Raji (cell line): ENCODE data around the gene HHAT.
A peak's percentile ranks its signal among the peaks of the same experiment; 100 is the strongest.

Experiments
- POLR2A ChIP-seq: IDR thresholded peaks from 2 replicates; pipeline ENCODE4 v1.6.1; 2011; ENCODE audit warnings: low read depth, low read length, control low read depth; ENCODE audit not compliant: insufficient read depth

Gene HHAT

GRCh38 chr1:210328746-210329503, at the start of gene HHAT:
Gene HHAT, plus strand, starts transcription at chr1:210328902. Its CDS starts 20,074 bp downstream, at chr1:210348976.
- peak; percentile 48 for TF ChIP-seq POLR2A

DNA sequence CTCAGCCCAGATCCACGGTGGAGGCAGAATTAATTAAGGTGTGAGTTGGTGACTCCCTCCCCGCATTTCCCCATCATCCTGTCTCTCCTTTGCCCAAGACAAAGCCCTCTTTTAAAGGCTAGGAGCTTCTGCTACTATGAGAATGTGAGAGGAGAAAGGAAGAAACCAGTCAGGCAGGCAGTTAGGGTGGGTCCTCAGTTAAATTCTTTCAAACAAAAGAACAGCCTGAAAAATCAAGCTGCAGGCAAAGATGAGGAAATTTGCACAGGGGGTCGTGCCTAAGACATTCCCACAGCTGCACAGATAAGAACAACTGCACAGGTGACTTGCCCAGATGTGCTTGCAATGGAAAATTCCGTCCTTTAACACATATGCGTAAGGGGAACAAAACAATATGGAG, 48.5 kb upstream of the HHAT start:
- TF ChIP-seq POLR2A, result no peak

GRCh38 chr1:210288116-210288515, 40.6 kb upstream of the HHAT start:
- TF ChIP-seq POLR2A, result no peak

DNA sequence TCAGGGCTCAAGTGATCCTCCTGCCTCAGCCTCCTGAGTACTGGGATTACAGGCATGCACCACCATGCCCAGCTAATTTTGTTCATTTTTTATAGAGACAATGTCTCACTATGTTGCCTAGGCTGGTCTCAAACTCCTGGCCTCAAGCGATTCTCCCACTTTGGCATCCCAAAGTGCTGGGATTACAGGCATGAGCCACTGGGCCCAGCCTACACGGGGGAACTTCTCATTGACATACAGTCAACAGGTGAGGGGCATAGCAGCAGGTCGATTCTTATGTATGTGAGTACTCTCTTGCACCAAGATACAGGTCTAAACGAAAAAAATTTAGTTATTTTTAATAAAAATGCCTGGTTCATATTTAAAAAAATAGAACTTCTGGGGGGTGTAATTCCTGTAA, 39.5 kb upstream of the HHAT start:
- TF ChIP-seq POLR2A, result no peak

DNA sequence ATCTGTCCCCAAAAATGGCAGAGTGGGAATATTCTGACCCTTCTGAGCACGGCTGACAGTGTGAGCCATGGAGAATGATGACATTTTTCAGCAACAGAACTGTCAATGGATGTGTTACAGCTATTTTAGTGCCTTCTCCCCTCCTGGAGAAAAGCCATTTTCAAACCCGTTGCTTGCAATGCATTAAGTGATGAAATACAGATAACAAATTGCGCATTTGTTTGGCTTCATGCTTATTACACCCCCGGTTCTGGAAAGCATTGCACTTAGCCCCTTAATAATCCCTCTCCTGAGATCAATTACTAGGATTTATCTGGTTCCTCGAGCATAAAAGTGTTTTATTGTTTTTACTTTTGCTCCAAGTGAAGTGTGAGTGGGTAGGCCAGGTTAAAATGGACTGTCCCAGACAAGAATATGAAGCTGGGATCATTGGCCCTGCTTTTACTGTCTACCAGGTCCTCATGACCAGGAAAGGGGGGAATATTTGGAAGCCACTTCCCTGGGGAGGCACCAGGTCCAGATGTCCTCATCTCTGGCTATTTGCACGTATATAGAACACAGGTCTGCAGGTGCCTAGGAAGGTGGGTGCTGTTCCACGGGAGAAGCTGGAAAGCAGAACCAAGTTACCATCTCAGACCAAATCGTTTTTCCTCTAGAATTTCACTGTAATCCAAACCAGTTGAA, 37.5 kb upstream of the HHAT start:
- no peak for TF ChIP-seq POLR2A

- TF ChIP-seq POLR2A, result no peak
These were observed 36.9 kb upstream of the HHAT start for GRCh38 chr1:210291786-210292230.

GRCh38 chr1:210292231-210292871, 36.4 kb upstream of the HHAT start:
- TF ChIP-seq POLR2A, result no peak

DNA sequence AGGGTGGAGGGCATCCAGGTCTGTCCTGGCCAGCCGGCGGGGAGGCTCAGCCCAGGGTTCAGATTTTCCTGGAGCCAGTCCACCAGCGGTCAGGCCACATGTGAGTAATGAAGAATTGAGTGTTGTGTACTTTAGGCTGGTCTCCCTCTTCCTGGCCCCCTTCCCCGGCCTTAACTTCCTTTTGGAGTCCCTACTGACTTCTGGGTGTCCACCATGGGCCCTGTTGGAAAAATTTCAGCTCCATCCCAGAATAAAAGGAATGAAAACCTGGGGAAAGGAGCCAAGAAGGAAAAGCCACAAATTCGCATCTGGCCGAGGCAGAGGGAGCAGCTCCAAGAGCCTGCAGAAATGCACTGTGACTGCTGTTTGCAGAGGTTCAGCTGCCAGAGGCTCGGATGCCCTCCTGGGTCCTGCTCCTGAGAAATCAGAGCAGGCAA, 35.5 kb upstream of the HHAT start:
- TF ChIP-seq POLR2A, result no peak

DNA sequence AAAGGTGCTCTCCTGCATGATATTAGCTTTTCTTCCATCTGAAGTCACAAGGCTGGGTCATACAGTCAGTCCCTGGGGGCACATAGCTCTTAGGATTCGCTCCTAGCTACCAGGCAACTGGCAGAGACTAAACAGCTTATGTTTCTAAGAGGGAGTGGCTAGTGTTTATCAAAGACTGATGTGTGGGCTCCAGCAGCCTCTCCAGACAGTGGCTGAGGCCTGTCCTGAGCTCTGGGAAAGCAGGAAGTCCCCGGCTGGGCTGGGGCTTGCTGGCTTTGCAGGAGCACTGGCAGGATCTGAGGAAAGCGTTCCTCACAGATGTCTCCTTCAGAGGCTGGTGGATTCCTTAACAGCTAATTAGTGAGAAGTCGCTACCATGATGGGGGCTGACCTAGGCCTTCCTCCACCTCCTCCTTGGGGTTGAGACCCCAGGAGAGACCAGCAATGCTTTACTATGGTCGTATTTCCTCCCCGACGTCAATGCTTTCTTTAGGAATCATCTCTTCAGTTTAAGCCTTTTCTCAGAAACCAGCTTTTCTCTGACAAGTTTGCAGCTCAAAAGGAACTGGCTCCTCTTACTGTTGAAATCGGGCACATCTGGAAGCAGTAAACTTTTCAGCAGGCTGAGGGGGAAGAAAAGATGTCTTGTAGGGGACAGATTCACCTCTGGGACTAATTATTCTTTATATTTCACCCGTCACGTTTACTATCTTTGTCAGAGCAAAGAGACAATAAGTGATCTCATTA, 33.5 kb upstream of the HHAT start:
- no peak for TF ChIP-seq POLR2A

GRCh38 chr1:210296682-210297081, 32.0 kb upstream of the HHAT start:
- TF ChIP-seq POLR2A, result no peak

DNA sequence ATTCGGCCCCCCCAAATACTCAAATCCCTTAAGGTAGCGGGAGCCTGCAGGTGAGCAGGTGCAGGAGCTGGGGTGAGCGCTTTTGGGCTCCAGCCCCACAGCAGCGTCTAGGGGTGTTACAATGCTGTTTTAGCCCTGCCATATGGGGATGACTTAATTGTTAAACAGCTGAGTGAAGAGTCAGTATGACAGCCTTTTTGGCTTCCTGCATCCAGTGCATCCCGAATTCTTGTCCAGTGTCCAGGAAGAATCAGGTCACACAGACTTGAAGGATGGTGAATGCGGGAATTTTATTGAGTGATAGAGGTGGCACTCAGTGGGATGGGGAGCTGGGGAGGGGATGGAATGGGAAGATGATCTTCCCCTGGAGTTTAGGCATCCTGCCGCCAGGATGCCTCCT, 30.4 kb upstream of the HHAT start:
- TF ChIP-seq POLR2A, result no peak

DNA sequence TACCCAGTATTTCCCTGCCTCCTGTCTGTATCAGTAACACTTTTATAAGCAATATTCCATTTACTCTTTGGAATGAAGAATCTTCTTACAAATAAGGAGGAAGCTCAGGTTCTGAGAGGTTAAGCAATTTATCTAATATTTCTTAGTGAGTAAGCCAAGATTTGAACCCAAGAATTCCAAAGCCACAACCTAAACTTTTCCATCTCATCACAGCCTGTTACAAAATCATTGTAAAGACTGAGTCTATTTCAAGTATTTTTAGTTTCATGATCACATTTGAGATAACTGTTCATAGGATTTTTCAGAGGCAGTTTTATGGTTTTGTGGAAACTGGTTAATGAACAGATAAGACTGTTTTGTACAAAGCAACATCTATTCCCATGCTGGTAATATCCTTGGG, 29.8 kb upstream of the HHAT start:
- no peak for TF ChIP-seq POLR2A

- no peak for TF ChIP-seq POLR2A
These were observed 29.2 kb upstream of the HHAT start for GRCh38 chr1:210299501-210299900.

DNA sequence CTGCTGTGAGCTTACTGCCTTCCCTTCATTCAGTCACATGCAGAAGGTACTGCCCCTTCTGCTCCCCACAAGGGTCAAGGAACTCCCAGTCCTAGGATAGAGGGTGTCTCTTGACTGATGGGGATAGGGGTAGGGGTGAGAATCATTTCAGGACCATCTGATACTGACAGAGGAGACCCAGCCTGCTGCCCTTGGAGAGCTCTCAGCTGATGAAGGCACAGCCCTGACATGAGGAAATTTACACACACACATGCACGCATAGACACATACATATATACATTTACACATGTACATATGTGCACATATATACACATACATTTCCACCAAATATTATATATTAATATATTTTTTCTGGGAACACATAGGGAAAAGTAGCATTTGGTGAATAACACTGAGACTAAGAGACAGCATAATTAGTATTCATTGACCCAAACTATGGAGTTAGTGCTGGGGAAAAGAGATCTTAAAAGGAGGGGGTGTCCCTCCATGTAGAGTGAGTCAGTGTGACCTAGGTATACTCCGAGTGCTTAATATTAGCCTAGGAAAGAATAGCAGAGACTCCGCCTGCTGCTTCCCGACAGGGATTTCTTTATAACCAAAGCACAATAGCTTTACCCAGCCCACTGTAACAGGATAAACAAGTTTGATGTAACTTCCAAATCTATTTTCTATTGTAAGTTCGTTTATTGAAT, 27.6 kb upstream of the HHAT start:
- TF ChIP-seq POLR2A, result no peak

GRCh38 chr1:210301615-210302000, 27.1 kb upstream of the HHAT start:
- TF ChIP-seq POLR2A, result no peak

DNA sequence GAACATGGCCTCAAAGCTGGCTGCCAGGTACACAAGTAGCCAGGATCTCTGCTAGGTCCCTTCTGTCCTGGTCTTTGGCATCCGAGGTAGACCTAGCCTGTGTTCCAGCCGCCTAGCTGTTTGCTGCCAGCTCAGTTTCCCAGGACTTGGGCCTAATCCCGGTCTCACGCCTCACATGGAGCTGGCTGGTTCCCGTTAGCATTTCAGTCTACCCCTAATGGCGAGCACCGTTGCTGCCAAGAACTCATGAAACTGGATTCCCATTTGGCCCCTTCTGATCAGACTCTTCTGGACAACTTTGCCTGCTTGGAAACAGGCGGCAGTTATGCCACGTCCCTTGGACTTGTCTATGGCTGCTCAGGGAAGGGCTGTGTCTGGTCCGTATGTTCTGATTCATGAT, 26.2 kb upstream of the HHAT start:
- TF ChIP-seq POLR2A, result no peak
